CD4-positive, alpha-beta memory T cell (primary cell): ENCODE measurements around the gene MEI4. TPM values are rescaled to one million over a fixed set of nuclear protein-coding genes. Genes with fewer than 3 reads are reported as not detected.

Experiments used
- CTCF ChIA-PET: fragments of 350-600 bp; sonication (Branson Sonifier 250); formaldehyde crosslinking; loops from one replicate; lab custom pipeline; 2021; ENCODE audit warnings: inconsistent platforms; ENCODE audit not compliant: partially characterized antibody; lab: Charles Lee
- POLR2A ChIA-PET: fragments of 350-600 bp; sonication (Branson Sonifier 250); formaldehyde crosslinking; loops from one replicate; lab custom pipeline; 2021; ENCODE audit not compliant: partially characterized antibody; lab: Charles Lee
- DNase-seq, 5 donors: peaks; one replicate each; pipeline versions ENCODE4 v3.0.0 to v3.0.0-alpha.2; 2020 to 2022; ENCODE audit warnings: mixed read lengths in 1 of 5
- H3K27ac ChIP-seq: one replicate; pipeline ENCODE4 v1.7.0; 2013; ENCODE audit warnings: low read depth, low read length
- H3K27me3 ChIP-seq: 2 replicates; pipeline ENCODE4 v1.7.0; 2013; ENCODE audit warnings: mild to moderate bottlenecking, low read length, moderate library complexity; ENCODE audit not compliant: insufficient read depth
- H3K36me3 ChIP-seq: 2 replicates; pipeline ENCODE4 v1.7.0; 2013; ENCODE audit warnings: mild to moderate bottlenecking, low read length, moderate library complexity; ENCODE audit not compliant: insufficient read depth
- H3K4me1 ChIP-seq: 2 replicates; pipeline ENCODE4 v1.7.0; 2013; ENCODE audit warnings: mild to moderate bottlenecking, low read length, moderate library complexity; ENCODE audit not compliant: insufficient read depth
- H3K4me3 ChIP-seq, 2 donors: one replicate each; pipeline ENCODE4 v1.7.0; 2013; ENCODE audit warnings: low read length in 2 of 2, mild to moderate bottlenecking in 1 of 2
- H3K9me3 ChIP-seq, 2 donors: one replicate each; pipeline ENCODE4 v1.7.0; 2013; ENCODE audit warnings: low read length in 2 of 2, control low read depth in 1 of 2; ENCODE audit not compliant: control insufficient read depth in 1 of 2
- H3K27ac Mint-ChIP-seq, 7 donors: one replicate each; pipeline ENCODE4 v1.8.0; 2020 to 2021; ENCODE audit warnings: mixed read lengths in 7 of 7, mild to moderate bottlenecking in 6 of 7, inconsistent platforms in 3 of 7, moderate library complexity in 3 of 7
- H3K27me3 Mint-ChIP-seq, 2 donors: one replicate each; pipeline ENCODE4 v1.8.0; 2020 to 2021; ENCODE audit warnings: mixed read lengths in 2 of 2
- H3K36me3 Mint-ChIP-seq, 2 donors: one replicate each; pipeline ENCODE4 v1.8.0; 2020 to 2021; ENCODE audit warnings: mixed read lengths in 2 of 2, inconsistent platforms in 1 of 2, mild to moderate bottlenecking in 1 of 2
- H3K4me1 Mint-ChIP-seq, 4 donors: one replicate each; pipeline ENCODE4 v1.8.0; 2020 to 2021; ENCODE audit warnings: mixed read lengths in 4 of 4, mild to moderate bottlenecking in 1 of 4
- H3K4me3 Mint-ChIP-seq, 8 donors: one replicate each; pipeline ENCODE4 v1.8.0; 2020 to 2021; ENCODE audit warnings: mixed read lengths in 8 of 8, mild to moderate bottlenecking in 7 of 8, moderate library complexity in 6 of 8, inconsistent platforms in 3 of 8
- H3K9me3 Mint-ChIP-seq, 8 donors: one replicate each; pipeline ENCODE4 v1.8.0; 2020 to 2021; ENCODE audit warnings: mixed read lengths in 8 of 8, mild to moderate bottlenecking in 5 of 8, inconsistent platforms in 3 of 8, moderate library complexity in 1 of 8
- intact Hi-C: fragments of 100-400 bp; cut with micrococcal nuclease; formaldehyde crosslinking; loops from one replicate; pipeline ENCODE4 v1.15.1; 2023
- polyA plus RNA-seq, 2 donors: library from polyadenylated mRNA; unstranded; fragments of 300-500 nt; fragmentation: Illumina TruSeq; gene quantifications; one replicate each; pipeline ENCODE4 v1.2.3, GENCODE V29; 2021
- total RNA-seq, 2 experiments: library from RNA; stranded (reverse); gene quantifications; one replicate each; pipeline ENCODE4 v1.2.3, GENCODE V29; 2021

Gene MEI4
- total RNA-seq (not detected), polyA plus RNA-seq (not detected)

GRCh38 chr6:77652739-77653138 is at the start of gene MEI4:
Gene MEI4 (plus strand): TSS chr6:77653039. CDS start chr6:77690672, 37,633 bp downstream.
- POLR2A ChIA-PET = no interaction called here
- no peaks in the 10 kb centered on the region for H3K4me1 ChIP-seq
- Mint-ChIP-seq H3K36me3 (no peaks in the 10 kb centered on the region), H3K27ac (no peak within 1 kb of the TSS), H3K4me1 (no peaks in the 10 kb centered on the region), H3K9me3 (peaks cover 0 to 10% (median 4%) of the 10 kb centered on the region in 8 donors), H3K27me3 (peaks cover 2 to 12% of the 10 kb centered on the region in 2 donors), H3K4me3 (no peak within 1 kb of the TSS)
- no peak within 1 kb of the TSS for H3K27ac ChIP-seq
- no peak for DNase-seq
- intact Hi-C loops = no loop called here
- H3K36me3 ChIP-seq = no peaks in the 10 kb centered on the region
- no peak within 1 kb of the TSS for H3K4me3 ChIP-seq
- CTCF ChIA-PET = no interaction called here
- no peaks in the 10 kb centered on the region for H3K27me3 ChIP-seq
- no peaks in the 10 kb centered on the region for H3K9me3 ChIP-seq

GRCh38 chr6:77604476-77604875 is 48.4 kb upstream of the MEI4 start:
- ChIA-PET POLR2A (no interaction called here), CTCF (no interaction called here)
- no peaks in the 10 kb centered on the region for H3K9me3 ChIP-seq
- no peaks in the 10 kb centered on the region for H3K4me1 Mint-ChIP-seq
- H3K36me3 ChIP-seq = no peaks in the 10 kb centered on the region
- H3K27me3 ChIP-seq = no peaks in the 10 kb centered on the region
- H3K4me3 Mint-ChIP-seq = no peak overlapping the region
- H3K36me3 Mint-ChIP-seq = no peaks in the 10 kb centered on the region
- intact Hi-C loops = no loop called here
- H3K4me1 ChIP-seq = no peaks in the 10 kb centered on the region
- H3K27ac ChIP-seq = no peak overlapping the region
- no peak for DNase-seq
- H3K4me3 ChIP-seq = no peak overlapping the region
- H3K27me3 Mint-ChIP-seq = no peaks in the 10 kb centered on the region
- peaks cover 0 to 10% (median 4%) of the 10 kb centered on the region in 8 donors for H3K9me3 Mint-ChIP-seq
- H3K27ac Mint-ChIP-seq = no peak overlapping the region

GRCh38 chr6:77607004-77607403 is 45.8 kb upstream of the MEI4 start:
- no peak overlapping the region for H3K27ac Mint-ChIP-seq
- no peaks in the 10 kb centered on the region for H3K4me1 Mint-ChIP-seq
- intact Hi-C loops = no loop called here

GRCh38 chr6:77609106-77609505 is 43.7 kb upstream of the MEI4 start:
- no peaks in the 10 kb centered on the region for H3K36me3 Mint-ChIP-seq
- H3K4me3 Mint-ChIP-seq = no peak overlapping the region
- no peak overlapping the region for H3K27ac Mint-ChIP-seq
- H3K9me3 Mint-ChIP-seq = peaks cover 0 to 5% (median 3%) of the 10 kb centered on the region in 8 donors
- Histone ChIP-seq H3K27ac (no peak overlapping the region), H3K9me3 (no peaks in the 10 kb centered on the region), H3K36me3 (no peaks in the 10 kb centered on the region), H3K4me1 (no peaks in the 10 kb centered on the region), H3K4me3 (no peak overlapping the region), H3K27me3 (no peaks in the 10 kb centered on the region)
- ChIA-PET CTCF (interaction anchor here (1.2 kb wide), 1 partner anchor 12 kb away, joined by 3 read pairs; no protein-coding TSS in a partner anchor), POLR2A (no interaction called here)
- intact Hi-C loops = no loop called here
- no peak for DNase-seq
- no peaks in the 10 kb centered on the region for H3K27me3 Mint-ChIP-seq
- no peaks in the 10 kb centered on the region for H3K4me1 Mint-ChIP-seq

More at GRCh38 chr6:77607004-77607403, 45.8 kb upstream of the MEI4 start:
- no peaks in the 10 kb centered on the region for H3K27me3 ChIP-seq
- POLR2A ChIA-PET = no interaction called here
- peaks cover 0 to 6% (median 4%) of the 10 kb centered on the region in 8 donors for H3K9me3 Mint-ChIP-seq
- H3K27ac ChIP-seq = no peak overlapping the region
- no peaks in the 10 kb centered on the region for H3K36me3 ChIP-seq
- H3K9me3 ChIP-seq = no peaks in the 10 kb centered on the region
- H3K36me3 Mint-ChIP-seq = no peaks in the 10 kb centered on the region
- H3K4me1 ChIP-seq = no peaks in the 10 kb centered on the region
- DNase-seq = no peak
- H3K4me3 ChIP-seq = no peak overlapping the region
- CTCF ChIA-PET = no interaction called here
- no peak overlapping the region for H3K4me3 Mint-ChIP-seq
- H3K27me3 Mint-ChIP-seq = no peaks in the 10 kb centered on the region

GRCh38 chr6:77619114-77619513 is 33.7 kb upstream of the MEI4 start:
- ChIA-PET CTCF (no interaction called here), POLR2A (no interaction called here)
- Mint-ChIP-seq H3K27ac (no peak overlapping the region), H3K9me3 (peaks cover 0 to 20% (median 6%) of the 10 kb centered on the region in 8 donors), H3K27me3 (no peaks in the 10 kb centered on the region), H3K4me3 (no peak overlapping the region), H3K4me1 (no peaks in the 10 kb centered on the region), H3K36me3 (no peaks in the 10 kb centered on the region)
- Histone ChIP-seq H3K4me3 (no peak overlapping the region), H3K4me1 (no peaks in the 10 kb centered on the region), H3K27me3 (no peaks in the 10 kb centered on the region), H3K9me3 (no peaks in the 10 kb centered on the region), H3K27ac (no peak overlapping the region), H3K36me3 (no peaks in the 10 kb centered on the region)
- intact Hi-C loops = no loop called here
- no peak for DNase-seq

- peaks cover 0 to 20% (median 6%) of the 10 kb centered on the region in 8 donors for H3K9me3 Mint-ChIP-seq
- CTCF ChIA-PET = interaction anchor here (0.8 kb wide), 1 partner anchor 11 kb away, joined by 3 read pairs; no protein-coding TSS in a partner anchor
- H3K4me1 ChIP-seq = no peaks in the 10 kb centered on the region
- no peaks in the 10 kb centered on the region for H3K27me3 ChIP-seq
- H3K27ac Mint-ChIP-seq = no peak overlapping the region
- POLR2A ChIA-PET = no interaction called here
- H3K4me3 Mint-ChIP-seq = no peak overlapping the region
- H3K4me1 Mint-ChIP-seq = no peaks in the 10 kb centered on the region
- H3K36me3 ChIP-seq = no peaks in the 10 kb centered on the region
- intact Hi-C loops = no loop called here
- no peaks in the 10 kb centered on the region for H3K9me3 ChIP-seq
- no peaks in the 10 kb centered on the region for H3K27me3 Mint-ChIP-seq
- no peak overlapping the region for H3K4me3 ChIP-seq
- no peak for DNase-seq
- no peak overlapping the region for H3K27ac ChIP-seq
- no peaks in the 10 kb centered on the region for H3K36me3 Mint-ChIP-seq
These were observed 32.5 kb upstream of the MEI4 start for GRCh38 chr6:77620278-77620882.

- ChIA-PET CTCF (no interaction called here), POLR2A (no interaction called here)
- Mint-ChIP-seq H3K27ac (no peak overlapping the region), H3K27me3 (no peaks in the 10 kb centered on the region), H3K4me3 (no peak overlapping the region), H3K4me1 (no peaks in the 10 kb centered on the region), H3K36me3 (no peaks in the 10 kb centered on the region), H3K9me3 (peaks cover 0 to 9% (median 3%) of the 10 kb centered on the region in 8 donors)
- no peak overlapping the region for H3K27ac ChIP-seq
- no peak for DNase-seq
- no peaks in the 10 kb centered on the region for H3K27me3 ChIP-seq
- H3K4me1 ChIP-seq = no peaks in the 10 kb centered on the region
- H3K9me3 ChIP-seq = no peaks in the 10 kb centered on the region
- intact Hi-C loops = no loop called here
- no peaks in the 10 kb centered on the region for H3K36me3 ChIP-seq
- H3K4me3 ChIP-seq = no peak overlapping the region
These were observed 28.3 kb upstream of the MEI4 start for GRCh38 chr6:77624515-77624914.
